GM21526 (cell line): ENCODE results near the gene IPO5.

Experiments used
- ATAC-seq: cut with Tn5 transposase; IDR thresholded peaks from one replicate; pipeline ENCODE4 v1.9.1; 2021; ENCODE audit warnings: moderate library complexity; ENCODE audit not compliant: unreplicated experiment, low FRiP score

Gene IPO5

GRCh38 chr13:97953376-97953970, at the start of gene IPO5:
Gene IPO5 (plus strand): TSS chr13:97953675. CDS start chr13:97976697, 23,022 bp downstream.
- no peak for ATAC-seq

DNA sequence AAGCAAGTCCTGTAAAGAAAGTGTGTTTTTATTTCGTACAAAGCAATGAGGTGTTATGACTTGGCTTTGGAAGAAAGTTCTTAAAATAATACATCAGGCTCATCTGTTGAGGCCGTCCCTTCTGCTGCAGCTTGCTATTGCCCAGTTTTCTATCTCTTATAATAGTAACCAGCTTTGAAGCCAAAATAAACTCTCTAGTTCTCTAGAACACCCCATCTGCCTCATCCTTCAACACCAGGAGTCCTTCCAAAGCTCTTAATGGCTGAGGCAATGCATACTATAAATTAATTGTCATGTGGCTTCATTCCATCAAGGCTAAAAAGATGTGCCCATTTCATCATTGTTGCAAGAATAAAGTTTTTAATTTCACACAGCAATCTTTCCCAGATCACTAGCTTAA, 49.4 kb upstream of the IPO5 start:
- no peak for ATAC-seq

DNA sequence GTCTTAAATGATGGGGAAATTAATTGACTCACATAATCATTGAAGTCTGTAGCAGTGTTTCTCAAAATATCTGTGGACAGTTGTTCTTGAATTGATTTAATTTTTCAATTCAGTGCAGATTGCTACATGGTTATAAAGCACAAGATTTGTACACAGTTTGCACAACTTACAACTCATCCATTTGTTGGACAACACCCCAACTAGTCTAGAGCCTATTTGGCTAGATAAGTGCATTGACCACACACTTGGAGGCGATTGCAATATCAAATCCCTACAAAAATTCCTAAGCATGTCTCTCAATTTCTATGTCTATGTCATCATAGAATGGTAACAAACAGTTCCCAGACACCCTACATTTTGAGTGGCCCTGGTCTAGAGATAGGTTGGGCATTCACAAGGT, 48.0 kb upstream of the IPO5 start:
- no peak for ATAC-seq

DNA sequence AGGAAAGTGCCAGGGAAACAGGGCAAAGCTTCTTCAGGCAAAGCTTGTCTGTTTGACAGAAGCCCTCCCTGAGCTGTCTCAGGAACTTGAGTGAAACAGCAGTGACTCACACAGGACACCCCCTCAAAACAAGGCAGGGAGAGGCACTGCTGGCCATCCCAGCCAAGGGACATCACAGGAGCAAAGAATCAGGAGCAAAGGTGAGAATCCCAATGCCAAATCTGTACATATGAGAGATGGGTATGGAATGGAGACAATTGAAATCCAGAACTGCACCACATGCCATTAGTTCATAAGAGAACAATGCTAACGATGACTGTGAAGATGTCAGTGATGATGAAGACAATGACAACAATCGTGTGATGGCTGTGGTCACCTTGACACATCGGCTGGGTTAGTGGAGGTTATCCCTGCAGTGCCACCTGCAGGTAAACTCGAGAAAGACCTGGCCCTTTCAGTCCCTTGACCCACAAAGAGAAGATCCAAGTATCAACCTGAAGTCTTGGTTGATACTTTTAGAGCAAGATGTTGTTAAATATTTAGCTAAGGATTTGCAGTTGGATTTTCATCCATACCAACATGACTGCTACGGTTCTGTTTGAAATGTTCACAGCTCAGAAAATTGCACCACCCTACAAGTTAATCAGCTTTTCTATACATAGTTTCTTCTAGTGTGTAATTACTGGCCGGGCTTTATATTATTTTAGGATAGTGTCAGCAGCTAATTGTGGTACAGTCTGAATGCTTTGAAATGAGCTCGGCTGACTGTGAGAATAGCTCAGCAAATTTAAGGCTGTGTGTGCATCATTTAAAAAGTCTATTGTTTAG, 42.0 kb upstream of the IPO5 start:
- ATAC-seq, result peak; percentile 62

DNA sequence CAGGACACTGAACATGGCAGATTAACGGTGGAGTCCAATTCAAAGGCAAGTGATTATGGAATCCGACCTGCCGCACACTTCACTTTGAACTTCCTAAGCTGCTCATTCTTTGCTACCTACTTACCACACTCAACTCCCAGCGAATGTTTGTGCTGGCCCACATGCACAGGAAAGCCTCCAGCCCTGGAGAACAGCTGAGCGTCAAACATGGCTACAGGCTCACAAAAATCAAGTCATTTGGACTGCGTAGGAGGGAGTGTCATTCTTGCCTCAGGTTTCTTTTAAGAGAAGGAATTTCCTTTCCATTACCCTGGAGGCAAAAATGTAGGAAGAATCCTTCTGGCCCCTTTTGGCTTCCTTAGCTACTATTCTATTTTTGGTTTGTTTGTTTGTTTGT, 41.3 kb upstream of the IPO5 start:
- ATAC-seq, result no peak

DNA sequence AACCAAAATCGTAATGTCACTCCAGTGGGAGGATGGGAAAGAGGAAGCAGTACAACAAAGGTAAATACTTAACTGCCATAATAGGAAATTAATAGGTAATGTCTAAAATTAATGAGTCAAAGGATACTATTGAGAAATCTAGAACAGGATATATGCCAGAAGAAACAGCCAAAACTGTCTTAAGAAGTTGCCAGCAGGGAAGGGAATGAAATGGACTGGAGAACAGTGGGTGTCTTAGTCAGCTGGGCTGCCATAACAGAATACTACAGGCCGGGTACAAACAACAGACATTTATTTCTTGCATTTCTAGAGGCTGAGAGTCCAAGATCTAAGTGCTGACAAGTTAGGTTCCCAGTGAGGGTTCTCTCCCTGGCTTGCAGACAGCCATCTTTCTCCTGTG, 40.3 kb upstream of the IPO5 start:
- ATAC-seq, result no peak

DNA sequence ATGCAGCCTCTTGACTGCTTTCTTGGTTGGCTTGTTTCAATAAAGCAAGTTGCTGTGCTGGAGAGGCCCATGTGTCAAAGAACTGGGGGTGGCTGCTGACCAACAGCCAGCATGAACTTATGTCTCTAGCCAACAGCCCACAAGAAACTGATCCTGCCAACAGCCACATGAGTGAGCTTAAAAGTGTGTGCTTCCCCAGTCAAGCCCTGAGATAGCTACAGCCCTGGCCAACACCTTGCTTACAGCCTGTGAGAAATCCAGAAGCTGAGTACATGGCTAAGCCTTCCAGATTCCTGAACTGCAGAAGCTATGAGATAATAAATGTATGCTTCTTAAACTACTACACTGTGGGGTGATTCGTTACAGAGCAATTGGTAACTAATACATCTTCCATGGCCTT, 38.9 kb upstream of the IPO5 start:
- no peak for ATAC-seq

DNA sequence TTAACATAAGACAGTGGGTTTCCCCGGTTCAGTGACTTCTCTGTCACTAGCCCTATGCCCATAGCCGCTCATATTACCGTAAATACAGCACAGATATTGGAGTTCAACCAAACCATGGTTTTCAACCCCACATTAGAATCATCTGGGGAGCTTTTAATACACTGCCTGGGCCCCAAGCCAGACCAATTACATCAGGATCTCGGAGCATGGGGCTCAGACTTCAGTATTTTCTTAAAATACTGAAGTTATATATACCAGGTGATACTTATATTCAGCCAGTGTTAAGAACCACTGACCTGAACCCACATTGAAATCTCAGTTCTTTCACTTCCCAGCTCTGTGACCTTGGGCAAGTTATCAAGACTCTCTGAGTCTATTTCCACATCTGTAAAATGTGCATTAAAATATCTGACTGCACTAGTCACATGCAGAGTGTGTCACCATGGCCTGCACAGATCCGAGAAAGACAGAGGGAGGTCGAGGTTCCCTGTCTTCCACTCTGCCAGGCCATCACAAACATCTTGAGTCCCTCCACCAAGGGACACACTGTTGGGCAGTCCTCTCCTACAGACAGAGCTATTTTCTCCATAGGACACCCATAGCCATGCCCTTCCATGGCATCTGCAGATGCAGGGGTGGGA, 32.2 kb upstream of the IPO5 start:
- ATAC-seq, result no peak

DNA sequence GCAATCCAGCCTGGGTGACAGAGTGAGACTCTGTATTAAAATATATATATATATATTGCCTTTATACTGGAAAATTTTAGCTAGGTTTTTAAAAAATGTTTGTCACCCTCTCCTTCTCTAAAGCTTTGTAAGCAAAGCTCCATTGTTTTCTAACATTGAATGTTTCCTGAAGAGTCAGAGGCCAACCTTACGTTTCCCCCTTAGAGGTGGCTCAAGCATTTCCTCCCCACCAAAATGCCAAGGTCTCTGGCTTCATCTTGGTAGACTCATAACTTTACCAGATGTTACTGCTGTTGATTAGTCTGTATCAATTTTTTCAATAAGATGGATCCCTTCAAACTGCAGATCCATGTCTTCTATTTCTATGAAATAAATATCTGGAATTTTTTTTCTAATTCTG, 25.2 kb upstream of the IPO5 start:
- ATAC-seq, result no peak

DNA sequence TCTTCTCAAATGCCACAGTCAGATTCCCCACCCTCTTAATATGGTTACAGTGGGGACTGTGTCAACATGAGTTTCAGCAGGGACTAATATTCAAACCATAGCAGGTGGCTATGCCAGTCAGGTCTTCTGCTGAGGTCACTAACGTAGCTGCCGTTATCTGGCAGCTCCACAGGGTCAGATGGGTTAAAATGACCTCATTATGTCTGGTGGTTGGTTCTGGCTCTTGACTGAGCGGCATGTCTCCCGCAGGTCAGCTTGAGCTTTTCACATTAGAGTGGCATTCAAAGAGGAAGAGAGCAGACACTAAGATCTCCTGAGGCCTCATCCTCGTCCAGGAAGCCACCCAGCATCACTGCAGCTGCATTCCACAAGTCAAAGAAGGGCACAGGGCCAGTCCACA, 21.4 kb upstream of the IPO5 start:
- no peak for ATAC-seq

DNA sequence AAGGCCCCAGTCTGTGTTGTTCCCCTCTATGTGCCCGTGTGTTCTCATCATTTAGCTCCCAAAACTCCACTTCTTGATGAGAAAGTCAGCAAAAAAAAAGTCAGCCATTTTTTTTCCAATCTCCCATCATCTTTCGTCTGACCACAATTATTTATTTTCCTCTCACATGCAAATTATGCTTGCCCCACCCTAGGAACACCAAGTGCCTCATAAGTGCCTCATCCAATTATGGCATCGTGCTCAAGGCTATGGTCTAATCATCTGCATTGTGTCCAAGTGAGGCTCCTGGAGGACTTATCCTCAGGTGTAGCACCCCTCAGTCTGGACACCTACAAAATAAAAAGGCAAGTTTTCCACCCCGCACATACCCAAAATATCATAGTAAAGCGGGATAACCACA, 20.8 kb upstream of the IPO5 start:
- no peak for ATAC-seq

- ATAC-seq, result no peak
These were observed 19.7 kb upstream of the IPO5 start for GRCh38 chr13:97933776-97934175.

GRCh38 chr13:97934590-97934989, 18.9 kb upstream of the IPO5 start:
- no peak for ATAC-seq

- no peak for ATAC-seq
These were observed 18.4 kb upstream of the IPO5 start for GRCh38 chr13:97935071-97935470.

- no peak for ATAC-seq
These were observed 17.4 kb upstream of the IPO5 start for GRCh38 chr13:97936036-97936435.

DNA sequence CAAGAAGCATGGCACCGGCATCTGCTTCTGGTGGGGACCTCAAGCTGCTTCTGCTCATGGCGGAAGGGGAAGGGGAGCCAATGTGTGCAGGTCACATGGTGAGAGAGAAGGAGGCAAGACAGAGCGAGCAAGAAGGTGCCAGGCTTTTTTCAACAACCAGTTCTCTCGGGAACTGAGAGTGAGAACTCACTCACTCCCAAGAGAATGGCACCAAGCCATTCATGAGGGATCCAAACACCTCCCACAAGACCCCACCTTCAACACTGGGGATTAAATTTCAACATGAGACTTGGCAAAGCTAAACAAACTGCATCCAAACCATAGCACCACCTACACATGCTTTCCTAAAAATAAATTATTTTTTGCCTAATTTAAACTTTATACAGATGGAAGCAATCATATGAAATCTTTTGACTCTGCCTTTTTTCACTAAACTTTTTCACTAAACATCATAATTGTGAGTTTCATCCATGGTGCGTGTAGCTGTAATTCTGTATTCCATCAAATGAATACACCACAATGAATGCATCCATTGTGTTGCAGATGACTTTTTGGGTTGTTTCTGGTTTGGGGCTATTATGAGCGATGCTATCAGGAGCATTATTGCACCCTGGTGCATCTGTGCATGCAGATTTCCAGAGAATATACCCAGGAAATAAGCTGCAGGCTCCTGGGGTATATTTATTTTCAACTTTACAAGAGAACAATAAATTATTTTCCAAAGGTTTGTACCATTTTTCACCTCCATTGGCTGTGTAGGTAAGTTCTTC, 14.6 kb upstream of the IPO5 start:
- ATAC-seq, result no peak

GRCh38 chr13:97944396-97945029, 9.0 kb upstream of the IPO5 start:
- no peak for ATAC-seq

DNA sequence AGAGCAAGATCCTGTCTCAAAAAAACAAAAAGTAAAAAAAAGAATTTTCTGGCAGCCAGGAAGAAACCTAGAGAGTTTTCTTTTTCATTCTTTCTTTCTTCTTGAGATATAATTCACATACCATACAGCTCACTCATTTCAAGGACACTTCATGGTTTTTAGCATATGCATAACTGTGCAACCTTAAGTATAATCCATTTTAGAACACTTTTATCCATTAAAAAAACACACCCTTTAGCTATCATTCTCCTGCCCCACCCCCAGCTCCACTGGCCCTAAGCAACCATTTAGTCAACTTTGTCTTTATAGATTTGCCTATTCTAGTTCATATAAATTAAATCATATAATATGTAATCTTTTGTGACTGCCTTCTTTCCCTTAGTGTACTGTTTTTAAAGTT, 8.1 kb upstream of the IPO5 start:
- ATAC-seq, result no peak

- no peak for ATAC-seq
These were observed 7.6 kb upstream of the IPO5 start for GRCh38 chr13:97945792-97946419.

DNA sequence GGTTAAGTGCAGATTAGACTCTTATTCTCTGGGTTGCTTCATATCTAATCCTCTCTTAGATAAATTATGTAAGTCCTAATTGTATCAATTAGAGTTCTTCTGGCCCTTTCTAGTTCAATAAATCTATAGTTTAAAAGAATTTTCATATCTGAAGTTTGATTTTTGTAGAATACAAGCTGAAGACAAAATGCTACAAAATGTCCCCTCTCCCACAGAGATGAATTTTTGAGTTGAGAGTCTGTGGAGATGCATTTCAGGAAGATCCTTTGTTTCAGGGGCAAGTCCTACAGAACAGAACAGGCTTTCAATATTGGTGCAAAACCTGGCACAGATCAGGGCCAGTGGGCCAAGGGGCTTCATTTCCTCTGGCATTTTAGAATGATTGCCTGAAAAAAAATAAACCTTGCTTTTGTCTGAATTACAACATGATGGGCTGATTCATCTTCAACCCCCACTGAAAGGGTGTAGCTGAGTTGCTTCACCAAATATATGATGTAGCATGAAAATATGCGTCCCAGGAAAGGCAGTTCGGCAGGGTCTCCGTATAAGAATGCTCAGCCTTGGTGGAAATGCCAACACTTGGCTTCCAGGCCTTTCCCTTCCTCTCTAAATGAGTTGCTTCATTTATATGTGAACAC, 6.4 kb upstream of the IPO5 start:
- no peak for ATAC-seq
